OCI-LY1 (cell line): Measurements from ENCODE around the gene SLIT3.

Experiments used
- CTCF ChIP-seq: fragments of 200-600 bp; sonication (generic), shearing (Covaris generic); IDR thresholded peaks from 2 replicates; pipeline ENCODE4 v1.5.1; 2017; ENCODE audit warnings: mild to moderate bottlenecking, antibody characterized with exemption, low read length, moderate library complexity, mixed read lengths
- EZH2 ChIP-seq: fragments of 200-600 bp; sonication (generic), shearing (Covaris generic); IDR thresholded peaks from 2 replicates; pipeline ENCODE4 v1.8.0; 2017; ENCODE audit warnings: borderline replicate concordance, mixed run types, mild to moderate bottlenecking, antibody characterized with exemption, low read length, moderate library complexity, mixed read lengths

GRCh38 chr5:168810641-168811040 is 490.3 kb downstream of the SLIT3 start:
- TF ChIP-seq CTCF (no peak), EZH2 (no peak)
